ENCODE measurements around the gene SNX17.
"Not testable (repeated sequence)": the region's sequence is repeated elsewhere in the genome, so short reads cannot be mapped to it uniquely, and the experiment has no call there.

The SNX17 gene

DNA sequence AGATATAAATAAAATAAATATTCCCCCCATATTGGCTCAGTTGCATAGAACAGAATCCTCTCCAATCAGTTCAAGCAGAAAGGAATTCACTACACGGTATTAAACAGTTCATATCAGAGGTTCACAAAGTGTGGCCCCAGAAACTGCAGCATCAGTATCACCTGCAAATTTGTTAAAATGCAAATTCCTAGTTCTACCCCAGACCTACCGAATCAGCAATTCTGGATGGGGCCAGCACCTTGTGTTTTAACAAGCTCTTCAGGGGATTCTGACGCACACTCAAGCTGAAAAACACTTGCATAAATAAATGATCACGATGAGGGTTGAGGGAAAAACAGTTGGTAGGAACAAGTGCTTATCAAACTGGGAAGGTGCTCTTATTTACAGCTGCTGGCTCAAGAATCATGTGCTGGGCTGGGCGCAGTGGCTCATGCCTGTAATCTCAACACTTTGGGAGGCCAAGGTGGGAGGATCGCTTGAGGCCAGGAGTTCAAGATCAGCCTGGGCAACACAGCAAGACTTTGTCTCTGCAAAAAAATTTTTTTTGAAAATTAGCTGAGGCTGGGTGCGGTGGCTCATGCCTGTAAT lies 20.2 kb upstream of the SNX17 start:
- H3K9me3 ChIP-seq (ENCODE audit: control insufficient read depth in 5 of 5, low read length in 5 of 5): no peaks in the 10 kb centered on the region
- H3K9ac ChIP-seq (ENCODE audit: low read length in 5 of 5): no peak overlapping the region
- H3K4me1 ChIP-seq (ENCODE audit: control insufficient read depth in 5 of 5, insufficient read depth in 5 of 5, low read length in 5 of 5): peaks cover under 1 to 20% (median 2%) of the 10 kb centered on the region in 5 donors
- H3K4me3 ChIP-seq (ENCODE audit: low read depth in 1 of 5, low read length in 5 of 5): no peak overlapping the region
- no peak overlapping the region for H3K27ac ChIP-seq (ENCODE audit: low read depth, low read length)
- H3K36me3 ChIP-seq (ENCODE audit: control insufficient read depth in 5 of 5, insufficient read depth in 5 of 5, low read length in 5 of 5): peaks cover 0 to 5% (median 0%) of the 10 kb centered on the region in 5 donors
- H3K27me3 ChIP-seq (ENCODE audit: control insufficient read depth in 5 of 5, insufficient read depth in 4 of 5, low read length in 5 of 5): no peaks in the 10 kb centered on the region

DNA sequence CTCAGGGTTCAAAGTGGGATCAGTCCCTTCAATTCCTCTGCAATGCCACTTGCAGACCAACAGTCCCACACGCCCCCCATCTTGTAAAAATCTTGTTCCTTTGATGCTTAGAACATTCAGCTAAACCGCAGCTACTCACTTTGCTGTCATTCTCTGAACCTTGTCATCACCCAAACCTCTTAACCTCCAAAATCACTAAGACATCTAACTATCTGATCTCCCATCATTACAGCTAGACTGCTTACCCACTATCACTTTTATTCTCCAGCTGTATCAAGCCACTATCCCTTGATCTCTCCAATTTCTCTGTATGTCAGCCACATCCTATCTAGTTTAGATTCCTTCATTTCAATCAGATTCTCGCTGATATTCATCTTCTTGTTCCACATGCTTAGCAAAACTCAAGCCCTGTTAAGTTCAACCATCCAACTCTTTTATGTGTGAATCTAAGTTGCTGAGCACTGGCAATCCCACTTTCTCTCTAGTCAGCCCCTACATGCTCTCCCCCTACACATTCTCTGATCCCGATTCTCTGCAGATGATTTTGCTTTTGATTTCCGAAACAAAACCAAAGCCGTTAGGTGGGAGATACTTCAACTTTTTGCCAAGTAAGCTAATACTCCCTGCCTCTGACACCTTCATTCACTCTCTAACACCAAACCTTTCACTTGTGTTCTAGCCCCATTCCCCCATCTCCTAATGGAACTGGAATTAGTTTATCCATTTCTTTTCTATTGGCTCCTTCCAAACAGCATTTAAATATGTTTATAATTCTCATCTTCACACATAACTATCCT lies 18.4 kb upstream of the SNX17 start:
- Histone ChIP-seq H3K4me3 (ENCODE audit: low read depth in 1 of 5, low read length in 5 of 5) (no peak overlapping the region), H3K9ac (ENCODE audit: low read length in 5 of 5) (no peak overlapping the region), H3K4me1 (ENCODE audit: control insufficient read depth in 5 of 5, insufficient read depth in 5 of 5, low read length in 5 of 5) (peaks cover 6 to 33% (median 14%) of the 10 kb centered on the region in 5 donors), H3K36me3 (ENCODE audit: control insufficient read depth in 5 of 5, insufficient read depth in 5 of 5, low read length in 5 of 5) (peaks cover 0 to 5% (median 0%) of the 10 kb centered on the region in 5 donors), H3K27ac (ENCODE audit: low read depth, low read length) (no peak overlapping the region), H3K27me3 (ENCODE audit: control insufficient read depth in 5 of 5, insufficient read depth in 4 of 5, low read length in 5 of 5) (no peaks in the 10 kb centered on the region), H3K9me3 (ENCODE audit: control insufficient read depth in 5 of 5, low read length in 5 of 5) (no peaks in the 10 kb centered on the region)

DNA sequence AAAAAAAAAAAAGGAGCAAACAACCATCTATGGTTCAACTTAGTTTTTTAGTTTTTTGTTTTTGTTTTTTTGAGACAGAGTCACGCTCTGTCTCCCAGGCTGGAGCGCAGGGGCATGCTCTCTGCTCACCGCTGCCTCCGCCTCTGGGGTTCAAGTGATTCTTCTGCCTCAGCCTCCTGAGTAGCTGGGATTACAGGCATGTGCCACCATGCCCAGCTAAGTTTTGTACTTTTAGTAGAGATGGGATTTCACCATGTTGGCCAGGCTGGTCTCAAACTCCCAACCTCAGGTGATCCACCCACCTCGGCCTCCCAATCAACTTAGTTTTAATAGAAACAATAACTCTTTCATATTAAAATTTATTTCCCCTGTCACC lies 17.0 kb upstream of the SNX17 start:
- H3K36me3 ChIP-seq (ENCODE audit: control insufficient read depth in 5 of 5, insufficient read depth in 5 of 5, low read length in 5 of 5); H3K9me3 ChIP-seq (ENCODE audit: control insufficient read depth in 5 of 5, low read length in 5 of 5); H3K4me3 ChIP-seq (ENCODE audit: low read depth in 1 of 5, low read length in 5 of 5); H3K27me3 ChIP-seq (ENCODE audit: control insufficient read depth in 5 of 5, insufficient read depth in 4 of 5, low read length in 5 of 5); H3K27ac ChIP-seq (ENCODE audit: low read depth, low read length); H3K9ac ChIP-seq (ENCODE audit: low read length in 5 of 5): not testable (repeated sequence)
- H3K4me1 ChIP-seq (ENCODE audit: control insufficient read depth in 5 of 5, insufficient read depth in 5 of 5, low read length in 5 of 5): peaks cover 7 to 39% (median 28%) of the 10 kb centered on the region in 5 donors

DNA sequence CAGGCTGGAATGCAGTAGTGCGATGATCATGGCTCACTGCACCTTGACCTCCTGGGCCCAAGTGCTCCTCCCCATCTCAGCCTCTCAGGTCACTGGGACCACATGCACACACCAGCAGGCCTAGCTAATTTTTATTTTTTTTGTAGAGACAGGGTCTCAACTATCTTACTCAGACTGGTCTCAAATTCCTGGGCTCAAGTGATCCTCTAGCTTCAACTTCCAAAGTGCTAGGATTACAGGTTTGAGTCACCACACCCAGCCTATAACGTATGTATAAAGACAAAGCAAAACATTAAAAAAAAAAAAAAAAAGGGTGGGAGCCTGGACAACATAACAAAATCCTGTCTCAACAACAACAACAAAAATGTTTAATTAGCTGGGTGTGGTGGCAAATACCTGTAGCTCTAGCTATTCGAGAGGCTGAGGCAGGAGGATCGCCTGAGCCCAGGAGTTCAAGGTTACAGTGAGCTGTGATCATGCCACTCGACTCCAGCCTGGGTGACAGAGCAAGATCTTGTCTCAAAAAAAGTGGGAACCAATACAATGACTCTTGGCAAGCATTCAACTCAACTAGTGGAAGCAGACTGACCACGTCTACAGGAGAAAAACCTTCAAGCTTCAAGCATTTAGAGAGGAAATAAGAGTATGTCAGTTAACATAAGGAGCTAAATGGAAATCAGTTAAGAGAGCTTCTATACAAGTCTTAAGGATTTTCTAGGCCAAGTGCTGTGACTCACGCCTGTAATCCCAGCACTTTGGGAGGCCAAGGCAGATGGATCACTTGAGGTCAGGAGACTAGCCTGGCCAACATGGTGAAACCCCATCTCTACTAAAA lies 16.4 kb upstream of the SNX17 start:
- peaks cover 7 to 39% (median 30%) of the 10 kb centered on the region in 5 donors for H3K4me1 ChIP-seq (ENCODE audit: control insufficient read depth in 5 of 5, insufficient read depth in 5 of 5, low read length in 5 of 5)
- no peaks in the 10 kb centered on the region for H3K9me3 ChIP-seq (ENCODE audit: control insufficient read depth in 5 of 5, low read length in 5 of 5)
- H3K9ac ChIP-seq (ENCODE audit: low read length in 5 of 5): no peak overlapping the region
- H3K36me3 ChIP-seq (ENCODE audit: control insufficient read depth in 5 of 5, insufficient read depth in 5 of 5, low read length in 5 of 5): peaks cover 0 to 5% (median 0%) of the 10 kb centered on the region in 5 donors
- no peaks in the 10 kb centered on the region for H3K27me3 ChIP-seq (ENCODE audit: control insufficient read depth in 5 of 5, insufficient read depth in 4 of 5, low read length in 5 of 5)
- no peak overlapping the region for H3K4me3 ChIP-seq (ENCODE audit: low read depth in 1 of 5, low read length in 5 of 5)
- H3K27ac ChIP-seq (ENCODE audit: low read depth, low read length): no peak overlapping the region

DNA sequence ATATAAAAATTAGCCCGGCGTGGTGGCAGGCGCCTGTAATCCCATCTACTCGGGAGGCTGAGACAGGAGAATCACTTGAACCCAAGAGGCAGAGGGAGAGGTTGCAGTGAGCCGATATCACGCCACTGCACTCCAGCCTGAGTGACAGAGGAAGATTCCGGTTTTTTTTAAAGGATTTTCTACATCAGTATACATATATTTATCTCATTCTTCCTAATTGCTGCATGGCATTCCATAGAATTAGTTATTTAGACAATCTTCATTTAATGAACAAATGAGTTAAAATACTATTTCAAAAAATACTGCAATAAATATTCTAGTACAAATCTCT lies 15.9 kb upstream of the SNX17 start:
- Histone ChIP-seq H3K4me1 (ENCODE audit: control insufficient read depth in 5 of 5, insufficient read depth in 5 of 5, low read length in 5 of 5) (peaks cover 7 to 39% (median 30%) of the 10 kb centered on the region in 5 donors), H3K9ac (ENCODE audit: low read length in 5 of 5) (no peak overlapping the region), H3K9me3 (ENCODE audit: control insufficient read depth in 5 of 5, low read length in 5 of 5) (no peaks in the 10 kb centered on the region), H3K36me3 (ENCODE audit: control insufficient read depth in 5 of 5, insufficient read depth in 5 of 5, low read length in 5 of 5) (peaks cover 0 to 5% (median 0%) of the 10 kb centered on the region in 5 donors), H3K27me3 (ENCODE audit: control insufficient read depth in 5 of 5, insufficient read depth in 4 of 5, low read length in 5 of 5) (no peaks in the 10 kb centered on the region), H3K27ac (ENCODE audit: low read depth, low read length) (no peak overlapping the region), H3K4me3 (ENCODE audit: low read depth in 1 of 5, low read length in 5 of 5) (no peak overlapping the region)

DNA sequence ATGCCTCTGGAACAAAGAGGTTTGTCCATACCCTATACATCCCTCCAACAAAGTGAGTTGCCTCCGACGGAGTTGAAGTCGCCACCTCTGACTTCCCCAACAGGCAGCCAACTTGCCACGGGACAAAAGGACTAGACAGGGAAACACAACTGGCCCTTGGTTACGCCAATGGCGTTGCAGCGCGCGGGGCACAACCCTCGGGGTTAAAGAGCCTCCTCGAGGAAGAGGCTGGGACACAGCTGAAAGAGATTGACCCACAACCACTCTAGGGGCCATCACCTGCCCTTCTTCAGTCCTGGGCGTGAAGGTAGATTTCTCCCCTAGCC lies 14.4 kb upstream of the SNX17 start:
- Histone ChIP-seq H3K9ac (ENCODE audit: low read length in 5 of 5) (peak overlapping the region; percentile 76 to 97 (median 93)), H3K4me3 (ENCODE audit: low read depth in 1 of 5, low read length in 5 of 5) (peak overlapping the region; percentile 96 to 99 (median 98)), H3K27ac (ENCODE audit: low read depth, low read length) (peak overlapping the region; percentile 92), H3K36me3 (ENCODE audit: control insufficient read depth in 5 of 5, insufficient read depth in 5 of 5, low read length in 5 of 5) (no peaks in the 10 kb centered on the region), H3K4me1 (ENCODE audit: control insufficient read depth in 5 of 5, insufficient read depth in 5 of 5, low read length in 5 of 5) (peaks cover 7 to 39% (median 30%) of the 10 kb centered on the region in 5 donors), H3K9me3 (ENCODE audit: control insufficient read depth in 5 of 5, low read length in 5 of 5) (no peaks in the 10 kb centered on the region), H3K27me3 (ENCODE audit: control insufficient read depth in 5 of 5, insufficient read depth in 4 of 5, low read length in 5 of 5) (no peaks in the 10 kb centered on the region)

DNA sequence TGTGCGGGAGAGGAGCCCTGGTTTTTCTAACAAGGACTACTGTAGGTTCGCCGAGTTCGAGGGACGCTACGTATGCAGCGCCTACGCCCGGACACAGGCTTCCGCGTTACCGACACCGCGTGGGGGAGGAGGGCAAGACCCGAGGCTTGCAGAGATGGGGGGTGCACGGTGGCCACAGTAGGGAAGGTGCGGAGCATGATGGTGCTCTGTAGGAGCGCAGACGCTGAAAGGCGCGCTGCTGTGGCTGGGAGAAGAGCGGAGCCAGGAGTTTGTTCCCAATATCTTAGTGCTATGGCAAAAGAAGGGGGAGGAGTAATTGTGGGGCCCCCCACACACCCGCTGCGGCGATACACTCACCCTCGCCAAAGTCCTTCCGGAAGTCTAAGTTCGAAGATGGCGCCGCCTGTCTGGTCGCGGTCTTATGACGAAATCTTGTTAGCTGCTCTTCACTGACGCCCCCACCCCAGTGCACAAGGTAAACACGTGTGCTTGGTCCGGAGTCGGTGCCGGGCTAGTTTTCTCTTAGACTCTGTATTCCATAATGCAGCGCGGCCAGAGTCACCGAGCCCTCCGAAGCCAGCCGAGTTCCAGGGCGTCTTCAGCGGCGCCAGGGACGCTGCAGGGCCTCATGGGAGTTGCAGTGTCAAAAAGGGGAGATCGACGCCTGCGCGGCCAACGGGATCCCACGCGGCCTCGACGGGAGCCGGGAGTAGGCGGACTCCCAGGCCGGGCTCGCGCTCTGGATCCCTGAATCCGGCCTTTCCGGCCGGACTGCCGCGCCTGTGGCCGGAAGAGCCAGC lies 13.8 kb upstream of the SNX17 start, which contains the start of gene GTF3C2:
TSS of gene GTF3C2 (minus strand) at position 383 of the 800 bp plus-strand sequence. CDS start 13,210 bp downstream, outside the sequence.
- peaks cover 7 to 39% (median 30%) of the 10 kb centered on the region in 5 donors for H3K4me1 ChIP-seq (ENCODE audit: control insufficient read depth in 5 of 5, insufficient read depth in 5 of 5, low read length in 5 of 5)
- H3K27ac ChIP-seq (ENCODE audit: low read depth, low read length): peak within 1 kb of the TSS; percentile 92
- H3K4me3 ChIP-seq (ENCODE audit: low read depth in 1 of 5, low read length in 5 of 5): peak within 1 kb of the TSS; percentile 96 to 99 (median 98)
- peak within 1 kb of the TSS; percentile 76 to 97 (median 93) for H3K9ac ChIP-seq (ENCODE audit: low read length in 5 of 5)
- H3K27me3 ChIP-seq (ENCODE audit: control insufficient read depth in 5 of 5, insufficient read depth in 4 of 5, low read length in 5 of 5): no peaks in the 10 kb centered on the region
- no peaks in the 10 kb centered on the region for H3K9me3 ChIP-seq (ENCODE audit: control insufficient read depth in 5 of 5, low read length in 5 of 5)
- H3K36me3 ChIP-seq (ENCODE audit: control insufficient read depth in 5 of 5, insufficient read depth in 5 of 5, low read length in 5 of 5): no peaks in the 10 kb centered on the region

DNA sequence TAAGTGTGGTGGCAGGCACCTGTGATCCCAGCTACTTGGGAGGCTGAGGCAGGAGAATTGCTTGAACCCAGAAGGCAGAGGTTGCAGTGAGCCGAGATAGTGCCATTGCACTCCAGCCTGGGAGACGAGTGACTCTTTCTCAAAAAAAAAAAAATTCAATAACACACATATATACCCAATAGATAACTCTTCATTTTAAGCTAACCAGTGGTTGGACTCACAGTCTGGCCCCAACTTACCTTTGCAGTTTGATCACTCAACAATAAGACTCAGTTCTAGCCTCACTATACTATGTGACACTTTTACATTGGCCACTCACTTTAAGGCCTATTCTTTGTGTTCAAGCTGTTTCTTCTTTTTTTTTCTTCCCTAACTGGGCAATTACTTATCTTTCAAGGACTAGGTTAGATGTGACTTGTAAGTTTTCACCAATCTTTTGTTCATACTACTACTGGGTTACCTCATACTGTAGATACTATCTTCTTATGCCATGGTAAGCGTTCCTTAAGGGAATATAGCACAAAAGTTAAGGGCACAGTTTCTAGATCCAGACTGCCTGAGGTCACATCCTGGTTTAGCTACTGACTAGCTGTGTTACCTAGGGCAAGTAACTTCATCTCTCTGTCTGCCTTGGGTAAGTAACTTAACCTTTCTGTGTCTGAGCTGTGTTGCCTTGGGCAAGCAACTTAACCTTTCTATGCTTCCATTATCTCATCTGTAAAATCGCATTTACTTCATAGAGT lies 7.6 kb upstream of the SNX17 start:
- no peak overlapping the region for H3K9ac ChIP-seq (ENCODE audit: low read length in 5 of 5)
- peaks cover 0 to 7% (median 4%) of the 10 kb centered on the region in 5 donors for H3K4me1 ChIP-seq (ENCODE audit: control insufficient read depth in 5 of 5, insufficient read depth in 5 of 5, low read length in 5 of 5)
- H3K27me3 ChIP-seq (ENCODE audit: control insufficient read depth in 5 of 5, insufficient read depth in 4 of 5, low read length in 5 of 5): no peaks in the 10 kb centered on the region
- no peak overlapping the region for H3K4me3 ChIP-seq (ENCODE audit: low read depth in 1 of 5, low read length in 5 of 5)
- no peak overlapping the region for H3K27ac ChIP-seq (ENCODE audit: low read depth, low read length)
- H3K36me3 ChIP-seq (ENCODE audit: control insufficient read depth in 5 of 5, insufficient read depth in 5 of 5, low read length in 5 of 5): peaks cover 11 to 44% (median 40%) of the 10 kb centered on the region in 5 donors
- H3K9me3 ChIP-seq (ENCODE audit: control insufficient read depth in 5 of 5, low read length in 5 of 5): no peaks in the 10 kb centered on the region

DNA sequence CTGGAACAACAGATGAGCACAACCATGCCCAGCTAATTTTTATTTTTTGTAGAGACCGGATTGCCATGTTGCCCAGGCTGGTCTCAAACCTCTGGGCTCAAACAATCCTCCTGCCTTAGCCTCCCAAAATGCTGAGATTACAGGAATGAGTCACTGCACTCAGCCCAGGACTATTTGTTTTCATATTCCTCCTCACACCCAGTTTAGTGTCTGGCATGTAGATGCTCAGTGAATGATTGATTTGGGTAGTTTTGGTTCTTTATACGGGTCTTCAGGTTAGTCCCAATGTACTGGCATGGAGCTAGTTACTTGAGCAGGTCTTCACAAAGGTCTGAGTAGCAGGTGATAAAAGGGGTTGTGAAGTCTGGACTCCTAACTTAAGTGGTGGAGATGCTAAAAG lies 6.5 kb upstream of the SNX17 start:
- peaks cover 15 to 52% (median 45%) of the 10 kb centered on the region in 5 donors for H3K36me3 ChIP-seq (ENCODE audit: control insufficient read depth in 5 of 5, insufficient read depth in 5 of 5, low read length in 5 of 5)

More for the DNA sequence above, 6.5 kb upstream of the SNX17 start:
- no peaks in the 10 kb centered on the region for H3K9me3 ChIP-seq (ENCODE audit: control insufficient read depth in 5 of 5, low read length in 5 of 5)
- H3K27ac ChIP-seq (ENCODE audit: low read depth, low read length): no peak overlapping the region
- H3K4me3 ChIP-seq (ENCODE audit: low read depth in 1 of 5, low read length in 5 of 5): no peak overlapping the region
- H3K27me3 ChIP-seq (ENCODE audit: control insufficient read depth in 5 of 5, insufficient read depth in 4 of 5, low read length in 5 of 5): no peaks in the 10 kb centered on the region
- peaks cover 0 to 3% (median 3%) of the 10 kb centered on the region in 5 donors for H3K4me1 ChIP-seq (ENCODE audit: control insufficient read depth in 5 of 5, insufficient read depth in 5 of 5, low read length in 5 of 5)
- H3K9ac ChIP-seq (ENCODE audit: low read length in 5 of 5): no peak overlapping the region

Data from subcutaneous abdominal adipose tissue (tissue), 5 donors.